Nephron (organoid): ENCODE data around the gene RANBP17.

Source experiments
- H3K27ac Mint-ChIP-seq, 3 experiments: 2 replicates each; pipeline ENCODE4 v1.8.0; 2020; ENCODE audit warnings: mixed read lengths in 3 of 3, mild to moderate bottlenecking in 2 of 3, moderate library complexity in 1 of 3
- H3K27me3 Mint-ChIP-seq: 2 replicates; pipeline ENCODE4 v1.8.0; 2021; ENCODE audit warnings: low read depth, mild to moderate bottlenecking, moderate library complexity, mixed read lengths
- H3K36me3 Mint-ChIP-seq: 2 replicates; pipeline ENCODE4 v1.8.0; 2020; ENCODE audit warnings: low read depth, mixed read lengths
- H3K4me1 Mint-ChIP-seq: 2 replicates; pipeline ENCODE4 v1.8.0; 2020; ENCODE audit warnings: mixed read lengths
- H3K4me3 Mint-ChIP-seq, 3 experiments: 2 replicates each; pipeline ENCODE4 v1.8.0; 2020; ENCODE audit warnings: mild to moderate bottlenecking in 3 of 3, mixed read lengths in 3 of 3, moderate library complexity in 2 of 3
- H3K9me3 Mint-ChIP-seq: 2 replicates; pipeline ENCODE4 v1.8.0; 2020; ENCODE audit warnings: mixed read lengths
- CTCF ChIP-seq, 3 experiments: fragments of 200-600 bp; sonication (generic); IDR thresholded peaks; one replicate each; pipeline ENCODE4 v1.5.0; 2021; ENCODE audit warnings: antibody characterized with exemption in 3 of 3; ENCODE audit not compliant: unreplicated experiment in 3 of 3

Gene RANBP17

DNA sequence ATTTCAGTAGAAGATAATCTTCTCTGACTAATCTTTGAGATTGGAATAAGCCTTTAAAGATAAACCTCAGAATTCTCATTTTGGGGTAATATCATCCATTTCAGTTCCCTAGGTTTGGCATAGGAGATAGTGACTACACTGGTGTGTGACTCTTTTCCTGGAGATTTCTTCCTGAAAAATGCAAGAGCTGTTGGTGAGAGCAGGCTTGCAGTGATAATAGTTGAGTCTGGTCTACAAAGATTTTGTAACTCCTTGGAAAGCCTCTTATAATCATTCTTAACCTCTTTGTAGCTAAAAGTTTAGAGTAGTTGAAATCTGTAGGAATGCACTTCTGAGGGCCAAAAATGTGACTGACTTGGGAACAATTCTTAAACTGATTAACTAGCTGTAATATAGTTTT, 23.4 kb downstream of the RANBP17 start:
- Mint-ChIP-seq H3K9me3 (no peaks in the 10 kb centered on the region), H3K27ac (peak overlapping the region in 1 of 3 experiments; percentile 14), H3K4me1 (no peaks in the 10 kb centered on the region), H3K36me3 (peaks cover 33% of the 10 kb centered on the region), H3K4me3 (no peak overlapping the region), H3K27me3 (no peaks in the 10 kb centered on the region)
- TF ChIP-seq CTCF (IDR thresholded peaks at IDR 0.05; ENCODE audit: unreplicated experiment in 3 of 3): no peak

GRCh38 chr5:170885809-170886208, 24.0 kb downstream of the RANBP17 start:
- Mint-ChIP-seq H3K9me3 (no peaks in the 10 kb centered on the region), H3K4me3 (no peak overlapping the region), H3K27me3 (no peaks in the 10 kb centered on the region), H3K27ac (peak overlapping the region in 2 of 3 experiments; percentile 14 to 36), H3K36me3 (peaks cover 29% of the 10 kb centered on the region), H3K4me1 (no peaks in the 10 kb centered on the region)
- no peak for TF ChIP-seq CTCF (IDR thresholded peaks at IDR 0.05; ENCODE audit: unreplicated experiment in 3 of 3)

DNA sequence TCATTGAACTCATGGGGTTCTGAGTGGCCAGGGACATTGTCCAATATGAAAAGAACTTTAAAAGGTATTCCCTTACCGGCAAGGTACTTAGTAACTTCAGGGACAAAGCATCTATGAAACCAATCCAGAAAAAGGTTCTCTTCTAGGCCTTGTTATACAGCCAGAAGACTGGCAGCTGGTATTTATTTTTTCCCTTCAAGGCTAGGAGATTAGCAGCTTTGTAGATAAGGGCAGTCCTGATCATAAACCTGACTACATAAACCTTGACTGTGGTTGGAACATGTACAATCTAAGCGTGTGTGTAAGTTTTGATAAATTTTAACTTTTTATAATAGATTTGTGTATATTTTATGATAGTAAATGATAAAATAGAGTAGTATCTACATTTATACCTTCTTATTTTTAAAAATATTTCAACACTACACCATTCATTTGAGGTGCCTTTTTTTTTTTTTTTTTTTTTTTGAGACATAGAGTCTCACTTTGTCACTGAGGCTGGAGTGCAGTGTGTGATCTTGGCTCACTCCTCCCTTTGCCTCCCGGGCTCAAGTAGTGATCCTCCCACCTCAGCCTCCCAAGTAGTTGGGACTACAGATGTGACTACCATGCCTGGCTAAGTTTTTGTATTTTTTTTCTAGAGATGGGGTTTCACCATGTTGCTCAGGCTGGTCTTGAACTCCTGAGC, 24.5 kb downstream of the RANBP17 start:
- H3K9me3 Mint-ChIP-seq: no peaks in the 10 kb centered on the region
- peaks cover 29% of the 10 kb centered on the region for H3K36me3 Mint-ChIP-seq
- no peaks in the 10 kb centered on the region for H3K27me3 Mint-ChIP-seq
- TF ChIP-seq CTCF (IDR thresholded peaks at IDR 0.05; ENCODE audit: unreplicated experiment in 3 of 3): no peak
- no peak overlapping the region for H3K4me3 Mint-ChIP-seq
- no peaks in the 10 kb centered on the region for H3K4me1 Mint-ChIP-seq
- peak overlapping the region in 2 of 3 experiments; percentile 14 to 36 for H3K27ac Mint-ChIP-seq

DNA sequence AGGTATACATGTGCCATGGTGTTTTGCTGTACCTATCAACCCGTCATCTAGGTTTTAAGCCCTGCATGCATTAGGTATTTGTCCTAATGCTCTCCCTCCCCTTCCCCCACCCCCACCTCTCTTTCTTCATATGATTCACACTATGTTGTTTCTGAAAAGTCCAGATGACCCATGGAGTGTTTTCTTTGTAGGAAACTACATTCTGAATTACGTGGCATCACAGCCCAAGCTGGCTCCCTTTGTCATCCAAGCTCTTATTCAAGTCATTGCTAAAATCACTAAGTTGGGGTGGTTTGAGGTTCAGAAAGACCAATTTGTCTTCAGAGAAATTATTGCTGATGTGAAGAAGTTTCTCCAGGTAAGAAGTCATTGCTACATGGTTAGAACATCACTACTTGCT, 30.4 kb downstream of the RANBP17 start:
- no peak for TF ChIP-seq CTCF (IDR thresholded peaks at IDR 0.05; ENCODE audit: unreplicated experiment in 3 of 3)
- Mint-ChIP-seq H3K4me3 (no peak overlapping the region), H3K27ac (no peak overlapping the region), H3K27me3 (no peaks in the 10 kb centered on the region), H3K9me3 (peaks cover 2% of the 10 kb centered on the region), H3K4me1 (no peaks in the 10 kb centered on the region), H3K36me3 (peaks cover 20% of the 10 kb centered on the region)

DNA sequence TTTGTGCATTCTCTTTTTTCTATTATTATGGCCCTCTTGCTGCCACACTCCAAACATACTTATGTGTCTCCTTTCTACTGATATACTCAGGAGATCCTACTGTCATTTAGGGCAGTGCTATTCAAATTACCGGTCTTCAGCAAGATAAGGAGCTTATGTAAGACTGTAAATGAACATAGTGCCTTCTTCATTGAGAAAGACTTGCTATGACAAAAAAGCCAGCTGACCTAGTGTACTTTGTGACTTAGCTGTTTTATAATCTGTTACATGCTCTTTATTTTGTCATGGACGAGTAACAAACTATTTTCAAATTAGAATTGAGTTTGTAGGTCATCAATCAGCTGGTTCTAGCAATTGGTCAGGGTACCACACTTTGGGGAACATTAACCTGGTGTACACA, 32.8 kb downstream of the RANBP17 start:
- Mint-ChIP-seq H3K4me1 (no peaks in the 10 kb centered on the region), H3K27ac (no peak overlapping the region), H3K4me3 (no peak overlapping the region), H3K36me3 (peaks cover 36% of the 10 kb centered on the region), H3K27me3 (no peaks in the 10 kb centered on the region), H3K9me3 (peaks cover 12% of the 10 kb centered on the region)
- TF ChIP-seq CTCF (IDR thresholded peaks at IDR 0.05; ENCODE audit: unreplicated experiment in 3 of 3): no peak

GRCh38 chr5:170896779-170897178, 35.0 kb downstream of the RANBP17 start:
- peaks cover 32% of the 10 kb centered on the region for H3K9me3 Mint-ChIP-seq
- H3K4me1 Mint-ChIP-seq: no peaks in the 10 kb centered on the region
- H3K27ac Mint-ChIP-seq: no peak overlapping the region
- peak in 1 of 3 experiments; percentile 15 for TF ChIP-seq CTCF (IDR thresholded peaks at IDR 0.05; ENCODE audit: unreplicated experiment in 3 of 3)
- H3K27me3 Mint-ChIP-seq: no peaks in the 10 kb centered on the region
- H3K4me3 Mint-ChIP-seq: no peak overlapping the region
- peaks cover 52% of the 10 kb centered on the region for H3K36me3 Mint-ChIP-seq
